GM18520 (cell line): ENCODE data around the gene NSD2.

Source experiments
- ATAC-seq: cut with Tn5 transposase; IDR thresholded peaks from one replicate; pipeline ENCODE4 v1.9.1; 2021; ENCODE audit not compliant: unreplicated experiment

Gene NSD2

DNA sequence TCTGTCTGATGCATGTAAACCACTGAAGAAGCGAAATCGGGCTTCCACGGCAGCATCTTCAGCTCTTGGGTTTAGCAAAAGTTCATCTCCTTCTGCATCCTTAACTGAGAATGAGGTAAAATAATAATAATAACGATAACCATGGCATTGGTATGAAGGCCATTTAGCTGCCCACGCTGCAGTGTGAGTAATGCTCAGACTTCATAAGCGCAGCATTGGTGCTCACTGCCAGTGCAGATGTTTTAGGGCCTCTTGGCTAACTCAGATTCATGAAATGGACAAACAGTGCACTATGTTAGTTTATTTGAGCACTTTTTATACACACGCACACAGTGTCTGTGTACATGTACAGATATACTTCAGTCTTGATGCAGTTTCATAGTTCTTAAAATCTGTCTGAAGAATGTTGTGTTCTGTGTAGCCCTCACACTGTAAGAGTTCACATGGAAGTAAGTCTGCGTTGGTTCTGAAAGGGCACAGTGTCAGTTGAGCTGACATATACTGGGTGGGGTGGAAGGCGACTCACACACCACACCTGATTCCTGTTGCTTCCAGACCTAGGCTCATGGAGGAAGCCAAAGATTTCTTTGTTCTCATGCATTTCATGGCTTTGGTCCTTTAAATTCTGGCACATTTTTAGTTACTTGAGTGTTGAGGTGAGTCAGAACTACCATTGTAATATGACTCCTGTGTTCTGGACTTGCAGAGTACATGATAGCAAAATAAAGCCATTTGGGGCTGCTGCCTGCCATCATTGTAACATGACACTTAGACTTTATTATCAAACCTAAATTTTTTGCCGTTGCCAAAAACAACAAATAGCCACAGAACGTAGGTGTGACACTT, 68.7 kb downstream of the NSD2 start:
- ATAC-seq = no peak

DNA sequence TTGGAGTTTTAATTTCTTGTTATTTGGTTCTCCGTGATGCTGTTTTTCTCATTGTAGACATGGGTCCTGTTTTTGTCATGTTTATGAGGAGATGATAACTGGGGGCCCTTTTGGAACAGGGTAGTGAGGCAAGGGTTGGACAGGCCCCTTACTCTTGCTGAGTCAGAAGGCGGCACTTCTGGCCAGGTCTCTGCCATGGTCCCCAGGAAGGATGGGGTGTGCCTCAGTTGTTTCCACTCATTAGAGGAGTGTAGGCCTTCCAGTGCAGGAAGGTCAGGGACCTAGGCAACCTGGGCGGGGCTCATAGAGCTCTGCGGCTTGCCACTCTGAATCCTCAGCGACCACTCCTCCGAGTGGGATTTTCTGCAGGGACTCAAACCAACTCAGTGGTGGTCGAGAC, 69.4 kb downstream of the NSD2 start:
- ATAC-seq = no peak

DNA sequence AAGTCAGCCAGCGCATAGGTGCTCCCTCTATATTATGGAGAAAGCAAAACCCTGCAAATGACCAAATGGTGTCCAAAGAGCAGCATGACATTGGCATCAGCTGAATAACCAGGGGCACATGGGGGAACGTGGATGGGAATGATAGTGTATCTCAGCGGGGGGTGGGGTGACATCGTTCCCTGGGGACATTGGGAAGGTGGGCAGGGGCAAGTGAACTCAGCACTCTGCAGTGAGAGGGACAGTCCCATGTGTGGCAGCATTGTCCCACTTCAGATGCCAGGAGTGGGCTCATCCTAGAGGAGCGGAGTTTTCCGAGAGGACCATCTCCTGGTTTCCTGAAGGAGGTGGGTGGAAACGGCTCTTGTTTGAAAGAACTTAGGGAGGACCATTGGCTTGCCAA, 72.7 kb downstream of the NSD2 start:
- ATAC-seq = no peak

DNA sequence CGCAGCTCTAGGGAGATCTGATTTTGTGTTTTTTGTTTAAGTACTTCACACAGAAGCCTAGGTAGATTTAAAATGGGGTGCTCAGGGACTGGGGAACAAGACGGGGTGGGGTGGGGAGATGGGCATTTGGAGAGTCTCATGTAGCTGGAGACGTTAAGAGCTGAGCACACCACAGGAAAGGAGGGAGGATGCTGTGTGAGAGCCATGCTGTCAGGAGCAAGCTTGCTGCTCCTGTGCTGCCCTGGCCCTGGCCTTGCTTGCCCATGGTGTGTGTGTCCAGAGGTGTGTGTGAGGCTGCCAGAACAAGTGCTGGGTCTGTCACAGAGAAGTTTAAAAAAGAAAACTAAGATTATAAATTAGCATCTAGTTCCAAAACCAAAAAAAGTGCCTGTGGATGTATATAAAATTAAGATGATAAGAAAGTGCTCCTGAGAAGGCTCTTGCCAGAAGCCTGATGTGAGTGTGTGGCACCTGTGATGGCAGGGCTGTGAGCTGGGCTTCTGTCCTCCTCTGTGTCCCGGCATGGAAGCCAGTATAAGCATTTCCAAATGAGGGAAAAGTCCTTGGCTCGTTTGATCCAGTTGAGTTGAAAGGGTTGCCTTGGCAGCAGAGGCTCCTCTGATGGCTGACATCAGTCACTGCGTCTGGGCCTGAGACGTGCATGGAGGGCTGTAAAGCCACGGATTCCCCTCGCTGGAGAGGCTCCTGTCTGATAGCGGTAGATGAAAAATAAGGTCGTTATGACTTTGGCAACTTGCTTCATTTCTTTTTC, 74.1 kb downstream of the NSD2 start:
- ATAC-seq = no peak

DNA sequence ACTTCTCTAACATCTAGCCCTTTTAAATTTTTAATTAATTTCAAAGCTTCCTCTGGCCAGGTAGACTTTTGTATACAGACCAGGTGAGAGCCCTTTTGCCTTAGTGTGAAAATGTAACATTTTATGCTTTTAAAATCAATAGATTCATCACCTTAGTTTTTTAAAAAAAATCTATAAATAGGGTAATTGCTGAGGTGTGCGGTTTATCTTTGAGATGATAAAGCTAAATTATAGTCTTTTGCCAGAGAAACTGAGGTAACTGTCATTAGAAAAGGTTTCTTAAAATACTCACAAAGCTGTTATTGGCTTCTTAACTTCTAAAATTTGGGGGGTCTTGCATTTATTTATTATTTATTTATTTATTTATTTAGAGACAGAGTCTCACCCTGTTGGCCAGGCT, 74.7 kb downstream of the NSD2 start:
- no peak for ATAC-seq

DNA sequence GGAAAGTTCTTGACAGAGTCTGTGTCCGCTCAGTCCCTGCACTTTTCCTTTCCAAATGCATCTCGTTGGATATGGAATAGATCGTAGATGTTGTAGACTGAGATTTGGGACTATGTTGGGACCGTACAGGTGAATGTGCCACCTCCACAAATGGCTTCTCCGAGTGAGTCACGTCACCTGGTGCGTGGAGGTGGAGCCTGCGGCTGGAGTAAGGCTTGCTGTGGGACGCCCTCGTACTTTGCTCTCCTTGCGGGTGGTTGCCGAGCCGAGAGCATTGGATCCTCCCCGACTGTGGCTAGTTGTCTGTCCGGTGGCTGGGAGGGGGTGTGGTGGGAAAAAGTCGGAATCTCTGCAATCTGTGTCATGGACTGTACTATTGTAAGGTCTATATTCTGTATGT, 77.0 kb downstream of the NSD2 start:
- ATAC-seq = no peak

DNA sequence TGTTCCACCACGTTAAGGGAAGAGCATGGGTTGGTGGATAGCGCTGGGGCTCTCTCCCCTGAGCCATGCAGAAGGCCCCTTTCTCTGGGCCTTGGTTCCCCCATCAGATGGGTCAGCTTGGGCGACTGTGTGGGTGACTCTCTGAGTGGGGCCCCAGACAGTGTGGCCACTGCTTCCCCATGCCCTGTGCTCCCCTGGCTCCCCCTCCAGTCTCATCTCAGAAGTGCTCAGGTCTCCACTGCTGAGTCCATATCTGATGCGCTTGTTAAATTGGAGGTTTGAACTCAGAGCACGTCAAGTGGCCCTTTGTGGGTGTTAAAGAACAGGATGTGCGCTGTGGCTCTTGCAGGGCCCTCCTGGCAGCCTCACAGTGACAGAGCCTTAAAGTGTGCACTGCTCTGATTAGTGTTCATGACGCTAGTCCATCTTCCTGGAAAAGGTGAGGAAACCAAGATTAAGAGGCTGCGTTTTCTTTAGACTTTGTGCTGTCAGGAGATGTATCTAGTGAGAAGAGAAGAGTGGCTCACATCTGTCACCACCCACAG, 77.8 kb downstream of the NSD2 start:
- no peak for ATAC-seq

DNA sequence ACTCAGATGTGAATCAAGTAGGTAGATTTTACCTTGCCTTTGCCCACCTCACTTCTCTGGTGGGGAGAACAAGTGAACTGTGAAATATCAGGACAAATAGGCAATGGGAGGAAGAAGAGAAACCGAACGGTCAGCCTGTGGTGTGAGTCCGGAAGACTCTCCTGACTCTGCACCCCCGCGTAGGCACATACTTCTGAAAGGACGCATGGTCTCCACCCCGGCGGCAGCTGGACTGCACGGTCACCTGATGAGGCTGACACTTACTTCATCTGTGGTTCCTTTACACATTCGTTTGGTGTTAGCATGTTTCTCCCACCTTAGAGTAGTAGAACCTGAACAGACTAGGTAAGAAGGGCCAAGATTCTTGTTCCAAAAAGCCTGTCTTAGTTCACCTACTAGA, 79.2 kb downstream of the NSD2 start:
- no peak for ATAC-seq

DNA sequence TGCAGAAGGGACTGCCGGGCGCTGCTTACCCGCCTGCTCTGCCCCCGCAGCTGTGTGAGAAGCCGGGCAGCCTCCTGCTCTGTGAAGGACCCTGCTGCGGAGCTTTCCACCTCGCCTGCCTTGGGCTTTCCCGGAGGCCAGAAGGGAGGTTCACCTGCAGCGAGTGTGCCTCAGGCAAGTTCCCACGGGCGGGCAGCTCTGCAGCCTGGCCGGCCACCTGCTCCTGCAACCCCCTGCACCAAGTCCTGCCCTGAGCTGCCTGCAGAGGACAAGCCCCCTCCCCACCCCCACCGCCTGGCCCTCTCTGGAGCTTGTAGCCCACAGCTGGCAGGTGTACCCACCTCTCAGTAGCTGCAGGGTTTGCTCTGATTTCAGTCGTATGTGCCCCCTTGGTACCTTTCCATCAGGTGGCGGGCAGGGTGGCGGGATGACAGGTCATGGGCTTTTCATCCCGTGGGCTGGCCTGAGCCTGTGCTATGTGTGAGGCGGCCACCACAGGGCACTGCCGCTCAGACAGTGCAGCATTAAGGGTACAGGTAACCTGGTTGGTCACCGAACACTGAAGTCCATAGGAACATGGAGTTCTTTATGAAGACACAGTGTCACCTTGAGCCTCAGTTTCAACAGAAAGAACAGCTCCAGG, 81.0 kb downstream of the NSD2 start:
- ATAC-seq = no peak

DNA sequence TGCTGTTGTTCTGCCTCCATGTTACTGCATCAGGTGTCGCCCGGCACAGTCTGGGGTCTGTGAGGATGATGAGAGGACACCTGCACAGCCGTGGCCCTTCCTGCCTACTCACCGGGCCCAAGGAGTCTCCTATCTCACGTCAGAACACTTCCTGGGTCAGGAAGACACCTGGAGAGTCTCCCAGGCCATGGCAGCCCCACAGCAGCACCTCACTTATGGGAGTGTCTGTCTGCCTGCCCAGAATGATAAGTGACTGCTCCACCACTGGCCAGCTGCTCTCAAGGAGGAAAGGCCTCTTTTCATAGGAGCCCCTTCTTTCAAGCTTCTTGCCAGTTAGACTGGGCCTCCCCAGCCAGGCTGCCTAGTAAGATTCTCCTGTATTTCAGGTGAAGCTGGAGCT, 81.5 kb downstream of the NSD2 start:
- ATAC-seq = no peak

DNA sequence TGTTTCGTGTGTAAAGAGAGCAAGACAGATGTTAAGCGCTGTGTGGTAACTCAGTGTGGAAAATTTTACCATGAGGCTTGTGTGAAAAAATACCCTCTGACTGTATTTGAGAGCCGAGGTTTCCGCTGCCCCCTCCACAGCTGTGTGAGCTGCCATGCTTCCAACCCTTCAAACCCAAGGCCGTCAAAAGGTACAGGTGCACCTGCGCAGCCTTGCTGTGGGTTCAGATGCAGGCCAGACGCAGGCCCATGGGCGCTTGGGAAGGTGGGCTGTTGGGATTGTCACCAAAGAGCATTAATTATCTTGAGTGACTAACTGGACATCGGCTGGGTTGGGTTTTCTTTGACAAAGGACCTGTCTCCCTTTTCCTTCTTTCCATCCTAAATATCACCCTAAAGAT, 82.1 kb downstream of the NSD2 start:
- no peak for ATAC-seq

DNA sequence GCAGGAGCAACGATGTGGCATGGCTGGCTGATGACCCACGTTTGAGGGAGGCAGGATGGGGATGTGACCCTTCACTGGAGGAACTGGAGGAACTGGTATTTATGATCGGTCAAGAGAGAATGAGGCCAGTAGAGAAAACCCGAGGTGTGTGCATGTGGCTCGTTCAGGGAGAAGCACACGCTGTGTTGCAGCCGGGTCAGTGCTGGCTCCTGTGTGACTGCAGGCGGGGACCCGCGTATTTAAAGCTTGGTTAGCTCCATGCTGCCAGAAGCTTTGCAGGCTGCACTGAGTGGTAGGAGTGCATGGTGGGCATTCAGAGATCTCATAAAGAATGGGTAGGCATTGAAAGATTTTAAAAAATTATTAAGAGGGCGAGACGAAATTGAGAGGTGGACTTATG, 85.4 kb downstream of the NSD2 start:
- ATAC-seq = no peak

DNA sequence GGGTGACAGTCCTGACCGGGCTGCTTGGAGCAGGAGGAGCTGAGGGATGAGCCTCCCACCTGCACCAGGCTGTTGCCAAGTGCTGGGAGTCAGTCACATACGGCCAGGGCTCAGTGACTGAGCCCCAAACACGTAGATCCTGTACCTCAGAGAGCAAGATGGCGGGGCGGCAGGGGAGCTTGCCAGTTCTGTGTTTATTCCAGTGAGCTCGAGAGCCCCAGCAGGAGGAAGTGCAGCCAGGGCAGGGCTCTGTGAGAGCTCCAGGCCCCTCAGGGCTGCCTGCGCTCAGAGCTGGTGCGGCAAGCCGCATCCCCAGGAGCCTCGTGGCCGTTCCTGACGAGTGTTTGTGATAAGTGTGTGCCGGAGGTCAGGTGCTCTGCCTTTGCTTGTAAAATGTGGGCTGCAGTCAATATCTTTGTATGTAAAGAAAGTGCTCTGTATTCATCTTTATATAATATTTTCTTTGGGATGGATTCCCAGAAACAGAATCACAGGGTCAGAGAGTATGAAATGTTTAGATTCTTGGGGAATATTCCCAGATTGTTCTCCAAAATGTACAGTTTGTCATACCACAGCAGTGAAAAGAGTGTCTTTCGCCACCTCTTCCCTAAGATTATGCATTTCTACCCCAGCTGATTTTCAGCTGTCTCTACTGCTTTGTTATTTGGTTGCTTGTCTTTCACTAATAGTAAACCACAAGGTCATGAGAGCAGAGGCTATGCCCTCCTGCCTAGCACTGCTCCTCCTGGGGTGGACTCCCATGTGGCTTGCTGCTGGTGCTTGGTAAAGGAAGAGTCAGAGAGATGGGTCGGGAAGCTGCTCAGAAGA, 87.3 kb downstream of the NSD2 start:
- ATAC-seq = no peak

DNA sequence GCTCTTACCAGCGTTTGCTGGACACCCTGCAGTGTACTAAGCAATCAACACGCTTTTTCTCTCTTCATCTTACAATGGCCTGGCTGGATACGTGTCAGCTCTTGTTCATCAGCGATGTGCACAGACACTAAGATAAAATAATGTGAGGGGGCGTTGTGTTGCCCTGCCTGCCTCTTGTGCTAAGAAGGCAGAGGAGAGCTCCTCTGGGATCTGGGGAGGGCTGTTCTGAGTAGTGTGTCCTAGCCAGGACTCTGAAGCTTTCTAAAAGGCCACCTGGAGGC, 87.9 kb downstream of the NSD2 start:
- ATAC-seq = no peak

DNA sequence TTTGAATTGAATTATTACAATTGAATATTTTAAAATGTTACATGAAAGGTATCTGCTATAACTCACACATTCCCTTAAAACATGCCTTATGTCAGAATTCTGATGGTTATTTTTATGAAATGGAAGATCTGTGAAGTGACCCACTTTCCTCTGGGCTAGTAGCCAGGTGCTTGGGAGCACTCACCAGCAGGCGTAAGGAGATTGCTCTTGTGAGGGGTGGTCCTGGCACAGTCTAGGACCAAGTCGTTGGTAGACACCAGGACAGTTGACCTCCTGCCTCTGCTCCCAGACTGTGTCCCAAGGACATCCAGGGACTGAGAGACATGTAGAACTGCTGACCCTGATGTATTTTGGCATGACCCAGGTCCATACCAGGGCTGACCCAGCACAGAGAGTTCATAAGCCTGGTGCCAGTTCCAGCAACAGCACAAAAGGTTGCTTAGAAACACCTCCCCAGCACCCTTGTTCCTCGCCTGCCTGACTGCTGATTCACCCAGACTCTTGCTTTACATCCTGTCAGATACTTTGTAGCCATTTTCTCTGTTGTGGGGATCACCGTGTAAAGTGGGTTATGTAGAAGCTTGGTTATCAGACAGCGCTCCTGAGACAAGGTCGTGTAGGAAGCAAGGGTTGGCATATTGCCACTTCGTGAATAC, 89.1 kb downstream of the NSD2 start:
- no peak for ATAC-seq

DNA sequence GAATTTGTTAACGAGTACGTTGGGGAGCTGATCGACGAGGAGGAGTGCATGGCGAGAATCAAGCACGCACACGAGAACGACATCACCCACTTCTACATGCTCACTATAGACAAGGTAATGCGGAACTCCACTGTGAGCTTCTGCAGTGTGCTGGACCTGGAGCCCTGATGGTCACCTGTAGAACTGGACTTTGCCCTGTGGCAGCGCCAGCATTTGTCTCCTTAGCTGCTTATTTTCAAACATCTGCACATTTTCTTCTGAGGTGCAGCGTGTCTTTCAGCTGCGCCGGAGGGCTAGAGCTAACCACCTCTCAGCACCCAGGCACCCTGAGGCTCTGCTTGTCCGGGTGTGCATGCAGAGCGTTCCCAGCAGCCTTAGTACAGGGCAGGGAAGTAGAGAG, 89.8 kb downstream of the NSD2 start:
- ATAC-seq = no peak

DNA sequence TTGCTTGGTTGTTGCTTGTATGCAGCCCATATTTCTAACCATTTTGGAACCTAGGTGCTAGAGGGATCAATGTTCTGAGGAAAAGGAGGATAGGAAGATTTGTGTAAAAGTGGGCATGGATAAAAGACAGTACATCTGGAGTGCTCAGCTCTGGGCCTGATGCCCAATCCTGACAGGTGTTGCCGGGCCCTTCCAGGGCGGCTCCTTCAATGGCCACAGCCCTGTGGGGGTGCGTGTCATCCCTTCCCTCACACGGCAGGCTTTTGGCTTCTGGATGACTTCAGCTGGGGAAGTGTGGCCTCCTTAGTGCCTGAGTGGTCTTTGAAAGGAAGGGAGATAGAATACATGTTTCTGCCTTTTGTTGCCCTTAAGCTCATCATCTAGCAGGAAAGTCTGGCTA, 90.4 kb downstream of the NSD2 start:
- ATAC-seq = no peak

DNA sequence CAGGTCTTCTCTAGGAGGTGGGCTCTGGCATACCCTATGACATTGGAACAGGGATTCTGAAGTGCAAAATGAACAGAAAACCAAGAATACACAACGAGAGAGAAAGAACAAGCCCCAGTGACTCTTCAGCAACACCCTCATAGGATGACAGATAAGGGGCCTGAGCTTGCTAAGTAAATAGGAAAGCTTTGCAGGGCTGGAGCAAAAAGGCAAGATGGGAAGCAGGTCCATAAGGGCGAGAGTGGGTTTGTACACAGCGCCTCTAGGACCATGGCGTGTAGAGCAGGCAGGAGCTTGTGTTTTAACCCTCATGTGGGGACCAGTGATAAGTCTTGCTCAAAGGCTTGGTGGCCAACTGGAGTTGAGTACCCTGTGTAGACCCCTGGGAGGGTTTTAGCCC, 91.8 kb downstream of the NSD2 start:
- no peak for ATAC-seq

DNA sequence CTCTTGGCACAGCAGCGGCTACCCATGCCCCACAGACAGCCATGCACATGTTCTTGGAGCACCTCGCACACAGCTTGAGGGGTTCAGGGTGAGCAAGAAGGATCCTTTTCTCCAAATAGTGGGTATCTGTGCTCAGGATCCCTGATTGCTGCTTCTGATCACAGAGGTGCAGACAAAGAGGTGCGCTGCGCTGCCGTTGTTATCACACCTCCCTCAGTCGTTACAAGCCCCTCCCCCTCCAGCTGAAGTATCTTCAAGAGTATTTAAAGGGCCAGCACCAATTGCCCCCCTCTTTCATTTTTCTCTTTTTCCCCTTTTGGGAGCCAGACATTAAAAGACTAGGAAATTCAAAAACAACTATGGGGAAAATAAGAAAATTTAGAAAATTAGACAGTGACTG, 93.2 kb downstream of the NSD2 start:
- ATAC-seq = no peak

DNA sequence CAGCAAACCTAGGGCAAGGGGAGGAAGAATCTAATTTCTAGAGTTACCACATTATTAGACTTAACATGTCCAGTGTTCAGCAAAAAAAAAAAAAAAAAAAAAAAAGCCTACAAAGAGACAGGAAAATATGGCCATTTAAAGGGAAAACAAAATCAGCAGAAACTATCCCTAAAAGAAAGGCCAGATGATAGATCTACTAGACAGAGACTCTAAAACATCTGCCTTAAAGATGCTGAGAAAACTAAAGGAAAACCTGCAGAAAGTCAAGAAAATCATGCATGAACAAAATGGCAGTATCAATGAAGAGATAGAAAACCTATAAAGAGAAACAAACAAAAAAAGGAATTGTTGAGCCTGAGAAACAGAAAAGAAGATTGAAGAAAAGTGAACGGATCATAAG, 93.8 kb downstream of the NSD2 start:
- ATAC-seq = no peak
